ENCODE results near the gene PUS1.

PUS1 gene

DNA sequence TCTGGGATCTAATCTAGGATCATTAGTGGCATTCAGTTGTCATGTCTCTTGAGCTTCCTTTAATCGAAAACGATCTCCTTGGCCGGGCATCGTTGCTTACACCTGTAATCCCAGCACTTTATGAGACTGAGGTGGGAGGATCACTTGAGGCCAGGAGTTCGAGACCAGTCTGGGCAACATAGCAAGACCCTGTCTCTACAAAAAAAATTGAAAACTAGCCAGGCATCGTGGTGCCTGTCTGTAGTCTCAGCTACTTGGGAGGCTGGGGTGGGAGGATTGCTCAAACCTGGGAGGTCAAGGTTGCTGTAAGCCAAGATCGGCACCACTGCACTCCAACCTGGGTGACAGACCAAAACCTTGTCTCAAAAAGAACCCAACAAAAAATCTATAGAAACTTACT lies 9.0 kb downstream of the PUS1 start:
- DNase-seq (ENCODE audit: low read depth) = no peak
- H3K4me3 ChIP-seq (ENCODE audit: low read depth, low read length) = no peak overlapping the region
- in situ Hi-C loops (cut with HindIII; ENCODE audit: low sequenced_read_pairs) = no loop called here
- TF ChIP-seq, protein P1, sequence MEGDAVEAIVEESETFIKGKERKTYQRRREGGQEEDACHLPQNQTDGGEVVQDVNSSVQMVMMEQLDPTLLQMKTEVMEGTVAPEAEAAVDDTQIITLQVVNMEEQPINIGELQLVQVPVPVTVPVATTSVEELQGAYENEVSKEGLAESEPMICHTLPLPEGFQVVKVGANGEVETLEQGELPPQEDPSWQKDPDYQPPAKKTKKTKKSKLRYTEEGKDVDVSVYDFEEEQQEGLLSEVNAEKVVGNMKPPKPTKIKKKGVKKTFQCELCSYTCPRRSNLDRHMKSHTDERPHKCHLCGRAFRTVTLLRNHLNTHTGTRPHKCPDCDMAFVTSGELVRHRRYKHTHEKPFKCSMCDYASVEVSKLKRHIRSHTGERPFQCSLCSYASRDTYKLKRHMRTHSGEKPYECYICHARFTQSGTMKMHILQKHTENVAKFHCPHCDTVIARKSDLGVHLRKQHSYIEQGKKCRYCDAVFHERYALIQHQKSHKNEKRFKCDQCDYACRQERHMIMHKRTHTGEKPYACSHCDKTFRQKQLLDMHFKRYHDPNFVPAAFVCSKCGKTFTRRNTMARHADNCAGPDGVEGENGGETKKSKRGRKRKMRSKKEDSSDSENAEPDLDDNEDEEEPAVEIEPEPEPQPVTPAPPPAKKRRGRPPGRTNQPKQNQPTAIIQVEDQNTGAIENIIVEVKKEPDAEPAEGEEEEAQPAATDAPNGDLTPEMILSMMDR (IDR thresholded peaks at IDR 0.05; ENCODE audit: low read depth, low read length, missing control alignments) = no peak

DNA sequence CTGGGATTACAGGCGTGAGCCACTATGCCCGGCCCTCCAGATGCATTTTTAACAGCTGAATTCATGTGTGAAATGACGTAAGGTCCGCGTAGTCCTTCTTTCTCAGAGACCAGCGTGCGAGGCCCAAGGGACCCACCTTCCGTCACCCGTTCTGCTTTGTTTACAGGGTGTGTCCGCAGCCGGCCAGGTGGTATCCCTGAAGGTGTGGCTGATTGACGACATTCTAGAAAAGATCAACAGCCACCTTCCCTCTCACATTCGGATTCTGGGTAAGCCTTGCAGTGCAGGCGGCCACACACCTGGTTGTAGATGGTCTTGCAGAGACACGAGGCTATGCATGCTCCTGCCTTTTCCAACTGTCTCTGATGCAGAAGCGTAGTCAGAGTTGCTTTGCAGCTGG lies 9.9 kb downstream of the PUS1 start:
- TF ChIP-seq, protein P1 (IDR thresholded peaks at IDR 0.05; ENCODE audit: low read depth, low read length, missing control alignments) = no peak
- no peak for DNase-seq (ENCODE audit: low read depth)
- H3K4me3 ChIP-seq (ENCODE audit: low read depth, low read length) = no peak overlapping the region
- in situ Hi-C loops (cut with HindIII; ENCODE audit: low sequenced_read_pairs) = no loop called here

DNA sequence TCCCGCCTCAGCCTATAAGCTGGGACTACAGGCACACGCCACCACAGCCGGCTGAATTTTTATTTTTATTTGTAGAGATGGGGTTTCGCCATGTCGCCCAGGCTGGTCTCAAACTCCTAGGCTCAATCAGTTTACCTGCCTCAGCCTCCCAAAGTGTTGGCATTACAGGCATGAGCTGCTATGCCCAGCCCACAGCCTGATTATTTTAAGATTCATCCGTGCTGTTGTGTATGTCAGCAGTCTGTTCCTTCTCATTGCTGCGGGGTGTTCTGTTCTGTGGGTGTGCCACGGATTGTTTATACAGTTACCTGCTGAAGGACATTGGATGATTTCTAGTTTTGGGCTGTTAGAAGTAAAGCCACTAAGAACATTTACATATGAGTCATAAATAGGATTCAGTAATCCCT lies 11.1 kb downstream of the PUS1 start:
- H3K4me3 ChIP-seq (ENCODE audit: low read depth, low read length) = no peak overlapping the region
- DNase-seq (ENCODE audit: low read depth) = no peak
- in situ Hi-C loops (cut with HindIII; ENCODE audit: low sequenced_read_pairs) = no loop called here
- TF ChIP-seq, protein P1 (IDR thresholded peaks at IDR 0.05; ENCODE audit: low read depth, low read length, missing control alignments) = no peak

DNA sequence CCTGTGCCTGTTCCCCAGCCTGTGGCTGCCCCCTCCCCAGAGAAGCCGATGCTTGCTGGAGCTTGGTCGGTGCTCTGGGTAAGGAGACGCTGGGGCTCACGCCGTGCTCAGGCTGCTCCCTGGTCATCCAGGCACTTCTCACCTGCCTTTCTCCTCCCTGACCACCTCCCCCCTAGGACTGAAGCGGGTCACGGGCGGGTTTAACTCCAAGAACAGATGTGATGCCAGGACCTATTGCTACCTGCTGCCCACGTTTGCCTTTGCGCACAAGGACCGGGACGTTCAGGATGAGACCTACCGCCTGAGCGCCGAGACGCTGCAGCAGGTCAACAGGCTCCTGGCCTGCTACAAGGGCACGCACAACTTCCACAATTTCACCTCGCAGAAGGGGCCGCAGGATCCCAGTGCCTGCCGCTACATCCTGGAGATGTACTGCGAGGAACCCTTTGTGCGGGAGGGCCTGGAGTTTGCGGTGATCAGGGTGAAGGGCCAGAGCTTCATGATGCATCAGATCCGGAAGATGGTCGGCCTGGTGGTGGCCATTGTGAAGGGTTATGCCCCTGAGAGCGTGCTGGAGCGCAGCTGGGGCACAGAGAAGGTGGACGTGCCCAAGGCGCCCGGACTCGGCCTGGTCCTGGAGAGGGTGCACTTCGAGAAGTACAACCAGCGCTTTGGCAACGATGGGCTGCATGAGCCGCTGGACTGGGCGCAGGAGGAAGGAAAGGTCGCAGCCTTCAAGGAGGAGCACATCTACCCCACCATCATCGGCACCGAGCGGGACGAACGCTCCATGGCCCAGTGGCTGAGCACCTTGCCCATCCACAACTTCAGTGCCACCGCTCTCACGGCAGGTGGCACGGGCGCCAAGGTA lies 12.3 kb downstream of the PUS1 start:
- in situ Hi-C loops (cut with HindIII; ENCODE audit: low sequenced_read_pairs) = no loop called here
- H3K4me3 ChIP-seq (ENCODE audit: low read depth, low read length) = no peak overlapping the region
- DNase-seq (ENCODE audit: low read depth) = no peak
- TF ChIP-seq, protein P1 (IDR thresholded peaks at IDR 0.05; ENCODE audit: low read depth, low read length, missing control alignments) = no peak

DNA sequence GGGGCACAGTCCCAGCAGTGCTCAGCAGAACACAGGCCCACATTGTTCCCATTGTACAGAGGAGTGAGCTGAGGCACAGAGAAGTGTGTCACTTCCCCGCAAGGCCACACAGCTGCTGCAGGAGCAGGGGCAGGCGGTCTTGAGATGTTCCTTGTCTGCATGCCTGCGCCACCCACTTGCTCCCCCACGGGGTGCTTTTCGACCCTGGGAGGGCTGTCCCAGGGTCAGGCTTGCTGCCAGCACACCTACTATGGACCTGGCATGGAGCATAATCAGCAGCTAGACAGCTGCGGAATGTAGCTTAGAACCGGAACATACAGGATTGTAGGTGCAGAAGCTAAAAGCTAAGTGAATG lies 12.9 kb downstream of the PUS1 start:
- no peak for DNase-seq (ENCODE audit: low read depth)
- H3K4me3 ChIP-seq (ENCODE audit: low read depth, low read length) = no peak overlapping the region
- TF ChIP-seq, protein P1 (IDR thresholded peaks at IDR 0.05; ENCODE audit: low read depth, low read length, missing control alignments) = no peak
- in situ Hi-C loops (cut with HindIII; ENCODE audit: low sequenced_read_pairs) = no loop called here

DNA sequence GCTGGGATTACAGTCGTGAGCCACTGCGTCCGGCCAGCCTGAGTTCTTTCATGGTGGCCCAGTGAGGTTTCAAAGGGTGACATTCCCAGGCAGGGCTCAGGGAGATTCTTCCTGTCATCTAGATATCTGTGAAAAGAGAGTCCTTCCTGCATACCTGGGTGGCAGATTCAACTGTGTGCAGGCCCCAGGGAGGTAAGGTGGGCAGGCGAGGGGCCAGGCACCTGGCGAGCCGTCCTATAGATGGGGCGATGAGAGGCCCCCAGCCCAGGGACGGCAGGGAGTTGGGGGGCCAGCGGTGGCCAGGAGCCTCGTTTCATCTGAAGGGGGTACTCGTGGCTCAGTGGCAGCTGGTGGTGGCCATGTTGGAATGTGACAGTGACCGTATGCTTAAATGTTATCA lies 13.6 kb downstream of the PUS1 start:
- H3K4me3 ChIP-seq (ENCODE audit: low read depth, low read length) = no peak overlapping the region

More for the DNA sequence above, 13.6 kb downstream of the PUS1 start:
- TF ChIP-seq, protein P1 (IDR thresholded peaks at IDR 0.05; ENCODE audit: low read depth, low read length, missing control alignments) = no peak
- DNase-seq (ENCODE audit: low read depth) = no peak
- in situ Hi-C loops (cut with HindIII; ENCODE audit: low sequenced_read_pairs) = no loop called here
